Liver (tissue), 3 donors: Measurements from ENCODE around the gene MOV10L1.

Experiments
- CTCF ChIP-seq: fragments of 150-350 bp; IDR thresholded peaks from 2 replicates; pipeline ENCODE4 v1.5.1; 2017; ENCODE audit warnings: improper control_type of control experiment, low read depth, low read length; ENCODE audit not compliant: missing input control
- MAX ChIP-seq: IDR thresholded peaks from 2 replicates; pipeline ENCODE4 v1.6.1; 2016; ENCODE audit warnings: antibody characterized with exemption
- REST ChIP-seq: IDR thresholded peaks from 2 replicates; pipeline ENCODE4 v1.6.1; 2016; ENCODE audit warnings: antibody characterized with exemption, mild to moderate bottlenecking
- SP1 ChIP-seq: IDR thresholded peaks from 2 replicates; pipeline ENCODE4 v1.6.1; 2018; ENCODE audit warnings: antibody characterized with exemption, mild to moderate bottlenecking
- donor health status: healthy.
- donor health status: healthy.

- no peak for TF ChIP-seq CTCF
- TF ChIP-seq MAX = no peak
- TF ChIP-seq SP1 = no peak
- no peak for TF ChIP-seq REST
Observed at GRCh38 chr22:50196256-50196655, 106.5 kb downstream of the MOV10L1 start.
